Measurements from ENCODE around the gene OTOG. TPM values are rescaled to one million over a fixed set of nuclear protein-coding genes. Genes with fewer than 3 reads are reported as not detected.

The OTOG gene
- total and polyA plus RNA-seq, 2 donors (not counting 1 experiment from before 2014, with no cell fraction given): not detected

DNA sequence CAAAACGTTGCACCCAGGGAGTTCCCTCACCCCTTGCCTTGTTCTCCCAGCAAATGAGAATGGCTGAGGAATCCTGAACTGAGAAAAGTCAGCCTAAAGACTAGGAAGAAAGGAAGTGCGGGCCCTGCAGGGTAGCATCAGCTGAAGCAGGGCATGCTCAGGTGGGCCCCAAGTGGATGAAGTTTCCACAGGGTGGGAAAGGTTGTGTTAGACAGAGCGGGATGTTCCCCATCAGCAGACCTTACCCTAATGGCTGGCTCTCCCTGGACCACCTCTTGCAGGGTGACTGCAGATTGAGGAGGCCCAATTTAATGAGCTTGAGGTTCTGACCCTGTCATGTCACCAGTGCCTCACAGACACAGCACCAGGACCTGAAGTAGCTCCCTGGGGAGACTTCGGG, 90.8 kb downstream of the OTOG start:
- Histone ChIP-seq H3K4me2 (replicated peaks; ENCODE audit: low read depth, low read length, poor library complexity, severe bottlenecking) (no peak overlapping the region), H2AFZ (ENCODE audit: insufficient read depth, low read depth, low read length, poor library complexity, severe bottlenecking) (no peak overlapping the region), H4K20me1 (ENCODE audit: control insufficient read depth, insufficient read depth, low read length, poor library complexity, severe bottlenecking) (no peaks in the 10 kb centered on the region), H3K27ac (ENCODE audit: low read length in 2 of 2) (no peak overlapping the region), H3K27me3 (replicated peaks in 1 of 4; ENCODE audit: control extremely low read depth in 1 of 4, control insufficient read depth in 3 of 4, insufficient read depth in 4 of 4, low read length in 3 of 4) (no peaks in the 10 kb centered on the region), H3K36me3 (replicated peaks in 1 of 2; ENCODE audit: control extremely low read depth in 1 of 2, control insufficient read depth in 1 of 2, extremely low read depth in 1 of 2, insufficient read depth in 2 of 2, low read length in 1 of 2) (no peaks in the 10 kb centered on the region), H3K9me3 (ENCODE audit: control extremely low read depth in 1 of 3, control insufficient read depth in 2 of 3, insufficient read depth in 1 of 3, low read length in 2 of 3) (no peaks in the 10 kb centered on the region), H3K79me2 (ENCODE audit: control insufficient read depth, insufficient read depth, low read length) (no peaks in the 10 kb centered on the region), H3K9ac (ENCODE audit: low read length) (no peak overlapping the region), H3K4me3 (ENCODE audit: control extremely low read depth in 1 of 5, extremely low read depth in 1 of 5, insufficient read depth in 1 of 5, low read depth in 2 of 5, low read length in 4 of 5) (no peak overlapping the region), H3K4me1 (ENCODE audit: control insufficient read depth in 2 of 2, insufficient read depth in 2 of 2, low read length in 2 of 2) (no peaks in the 10 kb centered on the region)
- ATAC-seq (ENCODE audit: low read depth) (no peak), DNase-seq (no peak)
- H3K9me3 Mint-ChIP-seq (ENCODE audit: insufficient read depth): no peaks in the 10 kb centered on the region
- peaks cover 6% of the 10 kb centered on the region for H3K27me3 Mint-ChIP-seq
- 87% methylated on average over 3 of the region's 4 CpGs for WGBS (ENCODE audit: insufficient coverage)
- intact Hi-C loops (cut with micrococcal nuclease): no loop called here
- H3K27ac Mint-ChIP-seq: no peak overlapping the region
- no peak overlapping the region for H3K4me3 Mint-ChIP-seq
- CTCF ChIA-PET: no interaction called here
- POLR2A ChIA-PET: no interaction called here
- H3K4me1 Mint-ChIP-seq: no peaks in the 10 kb centered on the region
- TF ChIP-seq EZH2 (IDR thresholded peaks at IDR 0.05; ENCODE audit: borderline replicate concordance, insufficient read depth, low read depth, low read length, poor library complexity, severe bottlenecking): no peak
- TF ChIP-seq, protein P1, sequence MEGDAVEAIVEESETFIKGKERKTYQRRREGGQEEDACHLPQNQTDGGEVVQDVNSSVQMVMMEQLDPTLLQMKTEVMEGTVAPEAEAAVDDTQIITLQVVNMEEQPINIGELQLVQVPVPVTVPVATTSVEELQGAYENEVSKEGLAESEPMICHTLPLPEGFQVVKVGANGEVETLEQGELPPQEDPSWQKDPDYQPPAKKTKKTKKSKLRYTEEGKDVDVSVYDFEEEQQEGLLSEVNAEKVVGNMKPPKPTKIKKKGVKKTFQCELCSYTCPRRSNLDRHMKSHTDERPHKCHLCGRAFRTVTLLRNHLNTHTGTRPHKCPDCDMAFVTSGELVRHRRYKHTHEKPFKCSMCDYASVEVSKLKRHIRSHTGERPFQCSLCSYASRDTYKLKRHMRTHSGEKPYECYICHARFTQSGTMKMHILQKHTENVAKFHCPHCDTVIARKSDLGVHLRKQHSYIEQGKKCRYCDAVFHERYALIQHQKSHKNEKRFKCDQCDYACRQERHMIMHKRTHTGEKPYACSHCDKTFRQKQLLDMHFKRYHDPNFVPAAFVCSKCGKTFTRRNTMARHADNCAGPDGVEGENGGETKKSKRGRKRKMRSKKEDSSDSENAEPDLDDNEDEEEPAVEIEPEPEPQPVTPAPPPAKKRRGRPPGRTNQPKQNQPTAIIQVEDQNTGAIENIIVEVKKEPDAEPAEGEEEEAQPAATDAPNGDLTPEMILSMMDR (IDR thresholded peaks at IDR 0.05): no peak

DNA sequence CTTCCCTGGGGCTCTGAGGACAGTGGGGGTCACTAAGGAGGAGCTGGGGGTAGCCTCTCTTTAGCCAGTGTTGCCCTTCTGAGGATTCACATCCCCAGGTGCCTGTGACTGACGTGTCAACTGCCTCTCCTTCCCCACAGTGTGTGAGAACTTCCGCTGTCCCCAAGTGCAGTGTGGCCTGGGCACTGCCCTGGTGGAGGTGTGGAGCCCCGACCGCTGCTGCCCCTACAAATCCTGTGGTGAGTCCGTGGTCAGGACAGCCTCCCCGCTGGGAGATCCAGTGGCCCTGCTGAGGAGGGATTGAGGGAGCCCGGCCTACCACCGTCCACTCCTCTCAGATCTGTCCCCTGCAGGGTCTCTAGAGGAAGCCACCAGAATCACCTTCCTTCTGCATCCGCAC, 91.3 kb downstream of the OTOG start:
- no peak overlapping the region for H2AFZ ChIP-seq (ENCODE audit: insufficient read depth, low read depth, low read length, poor library complexity, severe bottlenecking)
- intact Hi-C loops (cut with micrococcal nuclease): no loop called here
- no peak for TF ChIP-seq EZH2 (IDR thresholded peaks at IDR 0.05; ENCODE audit: borderline replicate concordance, insufficient read depth, low read depth, low read length, poor library complexity, severe bottlenecking)
- TF ChIP-seq, protein P1 (IDR thresholded peaks at IDR 0.05): no peak
- ATAC-seq (ENCODE audit: low read depth) (no peak), DNase-seq (no peak)
- Mint-ChIP-seq H3K27ac (no peak overlapping the region), H3K4me1 (no peaks in the 10 kb centered on the region), H3K4me3 (no peak overlapping the region), H3K27me3 (peaks cover 6% of the 10 kb centered on the region), H3K9me3 (ENCODE audit: insufficient read depth) (no peaks in the 10 kb centered on the region)
- no peak overlapping the region for H3K9ac ChIP-seq (ENCODE audit: low read length)
- H3K9me3 ChIP-seq (ENCODE audit: control extremely low read depth in 1 of 3, control insufficient read depth in 2 of 3, insufficient read depth in 1 of 3, low read length in 2 of 3): no peaks in the 10 kb centered on the region
- no peak overlapping the region for H3K4me2 ChIP-seq (replicated peaks; ENCODE audit: low read depth, low read length, poor library complexity, severe bottlenecking)
- no peak overlapping the region for H3K4me3 ChIP-seq (ENCODE audit: control extremely low read depth in 1 of 5, extremely low read depth in 1 of 5, insufficient read depth in 1 of 5, low read depth in 2 of 5, low read length in 4 of 5)
- no peaks in the 10 kb centered on the region for H4K20me1 ChIP-seq (ENCODE audit: control insufficient read depth, insufficient read depth, low read length, poor library complexity, severe bottlenecking)
- 73% methylated on average over 7 of the region's 9 CpGs for WGBS (ENCODE audit: insufficient coverage)
- POLR2A ChIA-PET: no interaction called here
- CTCF ChIA-PET: no interaction called here
- no peaks in the 10 kb centered on the region for H3K36me3 ChIP-seq (replicated peaks in 1 of 2; ENCODE audit: control extremely low read depth in 1 of 2, control insufficient read depth in 1 of 2, extremely low read depth in 1 of 2, insufficient read depth in 2 of 2, low read length in 1 of 2)
- H3K27me3 ChIP-seq (replicated peaks in 1 of 4; ENCODE audit: control extremely low read depth in 1 of 4, control insufficient read depth in 3 of 4, insufficient read depth in 4 of 4, low read length in 3 of 4): no peaks in the 10 kb centered on the region
- H3K4me1 ChIP-seq (ENCODE audit: control insufficient read depth in 2 of 2, insufficient read depth in 2 of 2, low read length in 2 of 2): no peaks in the 10 kb centered on the region
- H3K27ac ChIP-seq (ENCODE audit: low read length in 2 of 2): no peak overlapping the region
- H3K79me2 ChIP-seq (ENCODE audit: control insufficient read depth, insufficient read depth, low read length): no peaks in the 10 kb centered on the region
